ENCODE measurements around the gene ING3.

Gene ING3

GRCh38 chr7:120994512-120995410 lies 44.2 kb downstream of the ING3 start:
- DNase-seq (ENCODE audit: low read depth) = no peak
- TF ChIP-seq, protein P1, sequence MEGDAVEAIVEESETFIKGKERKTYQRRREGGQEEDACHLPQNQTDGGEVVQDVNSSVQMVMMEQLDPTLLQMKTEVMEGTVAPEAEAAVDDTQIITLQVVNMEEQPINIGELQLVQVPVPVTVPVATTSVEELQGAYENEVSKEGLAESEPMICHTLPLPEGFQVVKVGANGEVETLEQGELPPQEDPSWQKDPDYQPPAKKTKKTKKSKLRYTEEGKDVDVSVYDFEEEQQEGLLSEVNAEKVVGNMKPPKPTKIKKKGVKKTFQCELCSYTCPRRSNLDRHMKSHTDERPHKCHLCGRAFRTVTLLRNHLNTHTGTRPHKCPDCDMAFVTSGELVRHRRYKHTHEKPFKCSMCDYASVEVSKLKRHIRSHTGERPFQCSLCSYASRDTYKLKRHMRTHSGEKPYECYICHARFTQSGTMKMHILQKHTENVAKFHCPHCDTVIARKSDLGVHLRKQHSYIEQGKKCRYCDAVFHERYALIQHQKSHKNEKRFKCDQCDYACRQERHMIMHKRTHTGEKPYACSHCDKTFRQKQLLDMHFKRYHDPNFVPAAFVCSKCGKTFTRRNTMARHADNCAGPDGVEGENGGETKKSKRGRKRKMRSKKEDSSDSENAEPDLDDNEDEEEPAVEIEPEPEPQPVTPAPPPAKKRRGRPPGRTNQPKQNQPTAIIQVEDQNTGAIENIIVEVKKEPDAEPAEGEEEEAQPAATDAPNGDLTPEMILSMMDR (conservative IDR thresholded peaks at IDR 0.05; ENCODE audit: control insufficient read depth, insufficient read depth, low read depth, low read length) = no peak
- no peak overlapping the region for H3K4me3 ChIP-seq (ENCODE audit: control insufficient read depth, low read depth, low read length)

DNA sequence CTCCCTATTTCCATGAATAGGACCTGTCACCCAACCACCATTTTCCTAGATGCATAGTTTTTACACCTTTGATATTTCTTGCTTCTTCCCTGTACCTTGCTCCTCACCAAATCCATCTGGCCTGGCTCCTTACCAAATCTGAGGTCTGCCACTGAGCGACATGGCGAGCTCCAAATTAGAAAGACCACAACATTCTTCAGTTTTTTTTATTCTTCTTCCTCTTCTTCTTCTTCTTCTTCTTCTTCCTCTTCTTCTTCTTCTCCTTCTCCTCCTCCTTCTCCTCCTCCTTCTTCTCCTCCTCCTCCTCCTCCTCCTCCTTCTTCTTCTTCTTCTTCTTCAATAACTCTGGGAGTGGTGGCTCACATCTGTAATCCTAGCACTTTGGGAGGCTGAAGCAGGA lies 45.1 kb downstream of the ING3 start:
- H3K4me3 ChIP-seq (ENCODE audit: control insufficient read depth, low read depth, low read length) = no peak overlapping the region
- TF ChIP-seq, protein P1 (conservative IDR thresholded peaks at IDR 0.05; ENCODE audit: control insufficient read depth, insufficient read depth, low read depth, low read length) = no peak
- no peak for DNase-seq (ENCODE audit: low read depth)

- DNase-seq (ENCODE audit: low read depth) = peak; percentile 92
- TF ChIP-seq, protein P1 (conservative IDR thresholded peaks at IDR 0.05; ENCODE audit: control insufficient read depth, insufficient read depth, low read depth, low read length) = no peak
- H3K4me3 ChIP-seq (ENCODE audit: control insufficient read depth, low read depth, low read length) = no peak overlapping the region
These were observed 45.9 kb downstream of the ING3 start for GRCh38 chr7:120996333-120996987.

DNA sequence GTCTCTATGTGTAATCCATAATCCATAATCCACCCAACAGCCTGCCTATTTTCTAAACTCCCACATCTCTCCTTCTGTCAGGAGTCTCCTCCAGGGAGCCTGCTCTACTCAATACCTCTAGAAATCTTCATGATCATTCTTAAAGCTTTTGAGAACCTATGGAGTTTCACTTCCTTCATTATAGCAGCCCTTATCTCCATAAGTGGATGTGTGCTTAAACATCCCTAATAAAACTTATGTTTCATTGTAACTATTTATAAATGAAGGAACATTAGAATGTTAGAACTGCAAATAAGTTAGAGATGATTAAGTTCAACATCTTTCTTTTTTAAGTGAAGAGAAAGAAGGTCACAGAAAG lies 46.4 kb downstream of the ING3 start:
- H3K4me3 ChIP-seq (ENCODE audit: control insufficient read depth, low read depth, low read length) = no peak overlapping the region
- TF ChIP-seq, protein P1 (conservative IDR thresholded peaks at IDR 0.05; ENCODE audit: control insufficient read depth, insufficient read depth, low read depth, low read length) = no peak
- no peak for DNase-seq (ENCODE audit: low read depth)

DNA sequence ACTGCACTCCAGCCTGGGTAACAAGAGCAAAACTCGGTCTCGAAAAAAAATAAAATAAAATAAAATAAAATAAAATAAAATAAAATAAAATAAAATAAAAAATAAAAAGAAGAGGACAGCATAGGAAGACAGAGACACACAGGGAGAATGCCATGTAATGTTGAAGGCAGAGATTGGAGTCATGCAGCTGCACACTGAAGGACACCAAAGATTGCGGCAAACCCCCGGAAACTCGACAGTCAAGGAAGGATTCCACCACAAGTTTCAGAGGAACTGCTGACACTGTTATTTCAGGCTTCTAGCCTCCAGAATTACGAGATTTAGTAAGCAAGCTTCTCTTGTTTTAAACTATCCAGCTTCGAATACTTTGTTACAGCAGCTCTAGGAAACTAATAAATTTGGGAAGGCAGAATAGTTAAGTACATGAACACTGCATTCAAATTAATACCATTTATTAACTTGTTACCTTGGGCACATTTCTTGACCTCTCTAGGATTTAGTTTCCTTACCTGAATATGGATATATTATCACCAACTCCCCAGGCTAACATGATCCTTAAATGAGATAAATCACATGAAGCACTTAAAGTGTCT lies 47.4 kb downstream of the ING3 start:
- no peak for DNase-seq (ENCODE audit: low read depth)
- TF ChIP-seq, protein P1 (conservative IDR thresholded peaks at IDR 0.05; ENCODE audit: control insufficient read depth, insufficient read depth, low read depth, low read length) = no peak
- H3K4me3 ChIP-seq (ENCODE audit: control insufficient read depth, low read depth, low read length) = no peak overlapping the region

- DNase-seq (ENCODE audit: low read depth) = no peak
- no peak overlapping the region for H3K4me3 ChIP-seq (ENCODE audit: control insufficient read depth, low read depth, low read length)
- TF ChIP-seq, protein P1 (conservative IDR thresholded peaks at IDR 0.05; ENCODE audit: control insufficient read depth, insufficient read depth, low read depth, low read length) = no peak
These were observed 47.9 kb downstream of the ING3 start for GRCh38 chr7:120998520-120998919.

All from fibroblast of mammary gland (primary cell).